Stimulated activated CD4-positive, alpha-beta T cell treated with anti-CD3 and anti-CD28 coated beads, TNF-alpha, amount 100 ng/mL, for 48 hours (primary cell): ENCODE results near the gene PGRMC2.
"Not testable (repeated sequence)": the region's sequence is repeated elsewhere in the genome, so short reads cannot be mapped to it uniquely, and the experiment has no call there.

Experiments used
- DNase-seq, 3 donors: peaks; one replicate each; pipeline ENCODE4 v3.0.0-alpha.2; 2020; ENCODE audit warnings: low read depth in 3 of 3

PGRMC2 gene

DNA sequence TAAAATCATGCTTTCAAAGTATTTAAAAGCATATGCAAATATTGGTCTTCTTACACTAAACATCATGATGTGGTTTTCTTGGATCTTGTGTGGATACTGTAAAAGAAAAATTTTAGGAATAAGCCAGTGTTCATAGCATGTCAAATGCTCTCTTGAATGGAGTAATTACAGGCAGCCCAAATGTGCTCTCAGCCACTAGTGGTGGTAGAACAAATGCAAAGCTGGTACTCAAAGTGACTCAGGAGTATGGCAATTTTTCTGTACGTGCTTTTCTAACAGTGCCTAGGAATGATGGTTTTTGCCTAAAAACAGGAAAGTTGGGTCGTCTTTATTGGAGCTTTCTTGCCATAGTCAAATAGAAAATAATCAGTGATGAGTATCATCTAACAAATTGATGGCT lies 19.9 kb downstream of the PGRMC2 start:
- no peak for DNase-seq

DNA sequence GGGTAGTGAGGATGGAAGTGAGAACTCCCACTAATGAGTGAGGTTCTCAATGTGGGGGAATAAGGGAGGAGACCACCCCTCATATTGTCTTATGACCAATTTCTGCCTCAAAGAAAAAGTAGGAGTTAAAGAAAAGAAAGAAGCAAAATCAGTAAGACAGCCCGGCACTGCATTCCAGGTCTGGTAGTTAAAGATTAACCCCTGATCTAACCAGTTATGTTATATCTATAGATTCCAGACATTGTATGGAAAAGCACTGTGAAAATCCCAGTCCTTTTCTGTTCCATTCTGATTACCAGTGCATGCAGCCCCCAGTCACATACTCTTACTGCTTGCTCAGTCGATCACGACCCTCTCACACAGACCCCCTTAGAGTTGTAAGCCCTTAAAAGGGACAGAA lies 20.4 kb downstream of the PGRMC2 start:
- not testable (repeated sequence) for DNase-seq

DNA sequence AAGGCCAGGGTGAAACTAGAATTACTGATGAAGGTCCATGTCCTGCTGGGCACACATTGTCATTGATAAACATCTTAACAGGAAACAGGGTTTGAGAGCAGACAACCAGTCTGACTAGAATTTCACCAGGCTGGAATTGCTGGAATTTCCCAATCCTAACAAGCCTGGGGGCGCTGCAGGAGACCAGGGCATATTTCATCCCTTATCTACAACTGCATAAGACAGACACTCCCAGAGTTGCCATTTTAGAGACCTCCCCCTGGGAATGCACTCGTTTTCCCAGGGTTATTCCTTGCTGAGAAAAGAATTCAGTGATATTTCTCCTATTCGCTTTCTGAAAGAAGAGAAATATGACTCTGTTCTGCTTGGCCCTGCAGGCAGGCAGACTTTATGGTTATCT lies 22.1 kb downstream of the PGRMC2 start:
- DNase-seq: not testable (repeated sequence)

DNA sequence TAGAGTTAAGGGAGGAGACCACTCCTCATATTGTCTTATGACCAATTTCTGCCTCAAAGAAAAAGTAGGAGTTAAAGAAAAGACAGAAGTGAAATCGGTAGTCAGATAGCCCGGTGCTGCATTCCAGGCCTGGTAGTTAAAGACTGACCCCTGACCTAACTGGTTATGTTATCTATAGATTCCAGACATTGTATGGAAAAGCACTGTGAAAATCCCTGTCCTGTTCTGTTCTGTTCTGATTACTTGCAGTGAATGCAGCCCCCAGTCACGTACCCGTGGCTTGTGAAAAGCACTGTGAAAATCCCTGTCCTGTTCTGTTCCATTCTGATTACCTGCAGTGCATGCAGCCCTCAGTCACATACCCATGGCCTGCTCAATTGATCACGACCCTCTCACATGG lies 27.7 kb downstream of the PGRMC2 start:
- DNase-seq: not testable (repeated sequence)

DNA sequence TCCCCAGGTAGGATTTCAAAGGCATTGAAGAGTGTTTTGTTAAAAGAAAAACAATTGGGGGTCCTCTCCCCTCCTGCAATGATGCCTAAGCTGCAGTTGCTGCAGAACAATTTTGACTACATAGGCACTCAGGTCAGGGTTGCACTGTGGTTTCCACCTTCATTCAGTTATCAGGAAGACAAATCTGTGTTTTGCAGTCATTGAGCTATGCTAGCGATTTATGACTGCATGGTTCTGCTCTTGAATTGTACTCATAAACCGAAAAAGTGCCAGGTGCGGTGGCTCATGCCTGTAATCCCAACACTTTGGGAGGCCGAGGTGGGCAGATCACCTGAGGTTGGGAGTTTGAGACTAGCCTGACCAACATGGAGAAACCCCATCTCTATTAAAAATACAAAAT lies 29.4 kb downstream of the PGRMC2 start:
- DNase-seq: not testable (repeated sequence)

DNA sequence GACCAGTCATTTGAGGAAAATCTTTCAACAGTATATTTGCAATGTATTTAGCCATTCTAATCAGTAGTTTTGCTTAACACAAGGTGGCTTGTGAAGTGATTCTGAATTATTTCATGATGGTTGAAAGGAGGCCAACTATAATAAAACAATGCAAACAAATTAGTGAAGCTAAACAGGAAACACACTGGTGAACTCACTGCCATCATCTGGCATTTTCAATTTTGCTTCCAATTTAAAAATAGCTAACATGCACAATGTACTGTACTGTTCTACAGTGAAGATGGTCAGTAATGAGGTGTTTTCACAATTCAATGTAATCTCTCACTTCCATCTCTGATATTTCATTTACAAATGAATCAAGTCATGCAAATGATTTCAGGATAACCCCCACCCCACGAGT lies 31.1 kb downstream of the PGRMC2 start:
- no peak for DNase-seq

DNA sequence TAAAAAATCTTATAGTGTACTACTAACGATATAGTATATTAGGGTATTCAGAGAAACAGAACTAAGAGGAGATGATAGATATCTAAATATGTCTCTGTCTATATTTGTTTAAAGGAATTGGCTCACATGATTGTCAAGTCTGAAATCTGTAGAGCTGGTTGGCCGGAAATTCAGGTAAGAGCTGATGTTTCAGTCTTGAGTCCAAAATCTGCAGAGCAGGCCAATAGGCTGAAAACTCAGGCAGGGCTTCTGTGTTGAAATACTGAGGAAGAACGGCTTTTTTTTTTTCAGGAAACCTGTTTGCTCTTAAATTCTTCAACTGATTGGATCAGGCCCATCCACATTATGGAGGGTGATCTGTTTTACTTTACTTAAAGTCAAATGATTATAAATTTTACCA lies 31.7 kb downstream of the PGRMC2 start:
- DNase-seq: no peak

DNA sequence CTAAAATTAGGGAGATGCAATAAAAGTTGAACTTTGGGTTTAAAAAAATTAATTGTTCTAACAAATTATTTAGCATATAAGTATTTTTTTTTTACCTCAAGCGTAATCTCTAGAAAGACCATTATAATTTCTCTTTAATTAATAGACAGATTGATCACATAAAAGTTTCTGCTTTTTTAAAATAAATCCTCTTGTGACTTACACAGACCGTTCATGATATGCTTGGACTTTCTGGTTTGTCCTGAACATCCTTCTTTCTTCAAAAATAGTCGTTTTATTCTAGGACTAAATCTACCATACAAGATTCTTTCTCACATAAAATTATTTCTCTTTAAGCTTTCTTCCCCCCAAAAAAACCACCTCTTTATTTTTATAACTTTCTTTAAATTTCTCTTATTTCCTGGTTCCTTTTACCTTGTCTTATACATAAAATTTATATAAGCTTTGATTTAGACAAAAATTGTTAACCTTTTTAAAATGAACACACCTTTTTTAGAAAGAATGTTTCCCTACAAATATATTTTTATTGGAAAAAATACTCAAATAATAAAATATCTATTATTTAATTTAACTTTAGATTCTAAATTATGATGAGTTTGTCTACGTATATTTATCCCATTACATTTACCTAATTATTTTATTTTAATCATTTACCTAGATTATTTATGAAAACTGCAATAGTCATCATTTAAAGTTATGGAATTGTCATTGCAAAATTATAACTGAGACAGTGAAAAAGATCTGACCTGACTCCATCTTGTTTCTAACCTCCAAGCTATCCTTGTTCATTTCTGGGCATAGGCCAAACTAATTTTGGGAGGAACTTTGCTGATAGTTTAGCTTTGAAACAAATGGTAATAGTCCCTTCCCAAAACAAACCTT lies 37.6 kb downstream of the PGRMC2 start:
- DNase-seq: no peak

DNA sequence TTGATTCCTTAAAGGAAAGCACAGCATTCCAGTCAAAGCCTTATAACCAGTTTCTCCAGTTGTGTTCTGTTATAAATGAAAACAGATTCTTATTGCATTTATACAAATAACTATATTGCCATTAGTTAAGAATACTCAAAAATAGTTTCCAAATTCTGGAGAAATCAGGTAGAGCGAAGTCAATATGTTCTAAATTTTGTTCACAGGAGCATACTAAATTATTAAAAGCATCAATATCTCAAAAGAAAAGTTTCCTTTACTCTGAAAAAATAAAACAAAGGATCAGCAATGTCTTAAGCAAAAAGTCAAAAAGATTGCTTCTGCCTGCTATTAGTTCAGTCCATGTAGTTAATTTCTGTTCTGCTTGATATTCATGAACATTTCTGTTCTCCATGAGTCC lies 39.7 kb downstream of the PGRMC2 start:
- no peak for DNase-seq

DNA sequence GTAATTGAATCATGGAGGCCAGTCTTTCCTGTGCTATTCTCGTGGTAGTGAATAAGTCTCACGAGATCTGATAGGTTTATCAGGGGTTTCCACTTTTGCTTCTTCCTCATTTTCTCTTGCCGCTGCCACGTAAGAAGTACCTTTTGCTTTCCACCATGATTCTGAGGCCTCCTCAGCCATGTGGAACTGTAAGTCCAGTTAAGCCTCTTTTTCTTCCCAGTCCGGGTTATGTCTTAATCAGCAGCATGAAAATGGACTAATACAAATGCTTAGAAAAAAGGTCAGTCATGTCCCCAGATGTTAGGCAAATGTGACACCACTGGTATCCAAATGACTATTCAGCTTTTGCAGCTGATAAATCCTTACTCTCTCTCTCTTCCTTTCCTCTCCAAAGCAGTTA lies 42.2 kb downstream of the PGRMC2 start:
- DNase-seq: not testable (repeated sequence)

DNA sequence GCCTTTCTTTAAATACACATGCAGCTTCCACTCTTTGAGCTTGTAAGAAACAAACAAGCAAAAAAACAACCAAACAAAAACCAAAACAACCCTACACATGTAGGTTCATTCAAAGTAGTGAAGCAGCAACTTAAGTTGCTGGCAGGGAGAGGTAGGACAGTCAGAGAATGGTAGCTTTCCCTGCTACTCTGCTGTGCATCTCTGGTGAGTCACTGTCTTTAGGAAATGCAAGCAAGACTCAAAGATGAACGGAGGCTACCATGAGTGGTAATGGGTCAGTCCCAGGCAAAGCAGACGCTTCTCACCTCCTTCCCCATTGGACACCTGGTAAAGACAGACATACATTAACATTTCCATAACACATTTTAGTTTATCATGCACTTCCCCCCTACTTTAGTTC lies 43.2 kb downstream of the PGRMC2 start:
- no peak for DNase-seq

DNA sequence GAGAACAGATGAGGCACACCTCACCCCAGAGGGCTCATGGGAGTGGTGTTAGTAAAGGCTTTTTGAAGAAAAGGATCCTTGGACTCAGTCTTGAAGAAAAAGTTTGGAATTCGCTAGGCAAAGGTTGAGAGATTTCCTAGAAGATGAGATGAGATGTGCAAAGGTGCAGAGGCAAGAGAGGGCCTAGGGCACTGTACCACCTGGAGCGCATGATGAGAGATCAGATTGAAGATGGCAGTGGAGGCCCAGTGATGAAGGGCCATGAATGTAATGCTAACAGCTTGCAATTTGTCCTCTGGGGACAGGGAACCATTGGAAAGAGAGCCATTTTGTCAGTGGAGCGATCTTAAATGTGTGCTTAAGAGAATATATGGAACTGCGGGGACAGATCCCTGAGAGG lies 45.0 kb downstream of the PGRMC2 start:
- DNase-seq: no peak

DNA sequence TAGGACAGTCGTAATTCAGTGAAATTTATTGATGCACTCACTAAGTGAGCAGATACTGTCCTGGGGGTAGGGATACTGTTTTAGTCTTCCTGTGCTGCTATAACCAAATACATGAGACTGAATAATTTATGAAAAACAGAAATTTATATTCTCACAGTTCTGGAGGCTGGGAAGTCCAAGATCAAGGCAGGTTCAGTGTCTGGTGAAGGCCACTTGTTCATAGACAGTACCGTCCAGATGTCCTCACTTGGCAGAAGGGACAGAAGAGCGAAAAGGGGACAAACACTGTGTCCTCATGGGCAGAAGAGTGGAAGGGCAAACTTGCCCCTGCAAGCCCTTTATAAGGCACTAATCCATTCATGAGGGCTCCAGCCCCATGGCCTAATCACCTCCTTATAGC lies 45.6 kb downstream of the PGRMC2 start:
- no peak for DNase-seq

DNA sequence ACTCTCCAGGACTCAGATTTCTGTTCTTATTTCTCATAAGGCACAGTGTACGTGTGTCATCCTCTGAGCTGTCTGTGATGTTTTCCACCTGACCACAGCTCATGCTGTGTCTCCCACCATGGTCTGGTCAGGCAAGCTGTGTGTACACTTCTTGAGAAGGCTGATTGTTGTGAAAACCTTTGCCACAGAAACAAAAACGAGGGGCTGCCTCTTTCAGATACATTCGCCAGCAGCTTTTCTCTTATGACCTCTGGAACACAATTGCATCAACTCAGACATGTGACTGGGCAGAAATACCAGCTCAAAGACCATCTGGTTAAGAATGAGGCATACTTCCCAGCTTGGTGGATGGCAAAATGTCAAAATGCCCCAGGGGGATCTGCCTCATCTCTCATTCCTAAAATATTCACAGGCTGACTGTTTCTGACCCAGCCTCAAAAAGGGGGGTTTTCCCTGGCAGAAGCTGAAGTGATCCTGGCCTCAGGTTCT lies 46.1 kb downstream of the PGRMC2 start:
- DNase-seq: no peak

DNA sequence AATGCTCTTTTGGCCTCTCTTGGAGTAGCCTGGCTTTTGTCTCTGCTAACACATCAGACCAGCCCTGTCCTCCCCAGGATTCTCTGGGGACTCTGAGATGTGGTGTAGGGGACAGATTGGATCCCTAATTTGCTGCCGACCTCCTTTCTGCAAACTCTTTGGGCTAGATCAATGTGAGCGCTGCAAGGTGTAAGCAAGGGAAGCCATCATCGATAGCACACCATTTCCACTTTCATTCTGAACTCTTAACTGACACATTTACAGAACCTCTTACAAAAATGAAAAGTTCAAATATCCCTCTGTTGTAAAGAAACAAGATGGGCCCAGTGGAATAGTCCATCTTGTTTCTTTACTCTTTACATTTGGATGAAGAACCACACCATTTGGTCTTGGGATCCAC lies 46.6 kb downstream of the PGRMC2 start:
- DNase-seq: no peak

DNA sequence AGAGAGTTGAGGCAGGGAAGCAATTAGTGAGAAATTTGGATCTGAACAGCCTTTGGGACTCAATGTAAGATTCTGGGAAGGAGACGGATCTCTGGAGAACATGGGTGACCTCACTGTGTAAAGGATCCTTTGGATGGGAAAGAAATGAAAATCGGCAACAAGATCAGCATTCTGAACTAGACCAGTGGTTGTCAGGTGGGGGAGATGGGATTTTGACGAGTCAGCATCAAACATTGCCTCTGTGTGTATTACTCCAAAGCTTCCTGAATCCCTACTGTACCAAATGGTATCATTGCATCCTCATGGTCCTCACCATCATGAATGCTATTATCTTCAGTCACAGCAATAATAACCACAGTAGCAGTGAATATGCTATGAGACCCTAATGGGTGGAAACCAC lies 52.8 kb downstream of the PGRMC2 start:
- DNase-seq: no peak

DNA sequence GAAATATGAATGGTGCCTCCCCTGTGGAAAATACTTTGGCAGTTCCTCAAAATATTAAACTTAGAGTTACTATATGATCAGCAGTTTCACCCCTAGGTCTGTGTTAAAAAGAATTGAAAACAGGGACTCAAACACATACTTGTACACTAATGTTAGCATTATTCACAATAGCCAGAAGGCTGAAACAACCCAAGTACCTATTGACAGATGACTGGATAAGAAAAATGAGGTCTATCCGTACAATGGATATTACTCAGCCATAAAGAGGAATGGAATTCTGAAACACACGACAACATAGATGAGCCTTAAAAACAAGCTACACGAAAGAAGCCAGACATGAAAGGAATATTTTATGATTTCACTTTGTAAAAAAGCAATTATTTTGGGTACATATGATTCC lies 54.9 kb downstream of the PGRMC2 start:
- no peak for DNase-seq

DNA sequence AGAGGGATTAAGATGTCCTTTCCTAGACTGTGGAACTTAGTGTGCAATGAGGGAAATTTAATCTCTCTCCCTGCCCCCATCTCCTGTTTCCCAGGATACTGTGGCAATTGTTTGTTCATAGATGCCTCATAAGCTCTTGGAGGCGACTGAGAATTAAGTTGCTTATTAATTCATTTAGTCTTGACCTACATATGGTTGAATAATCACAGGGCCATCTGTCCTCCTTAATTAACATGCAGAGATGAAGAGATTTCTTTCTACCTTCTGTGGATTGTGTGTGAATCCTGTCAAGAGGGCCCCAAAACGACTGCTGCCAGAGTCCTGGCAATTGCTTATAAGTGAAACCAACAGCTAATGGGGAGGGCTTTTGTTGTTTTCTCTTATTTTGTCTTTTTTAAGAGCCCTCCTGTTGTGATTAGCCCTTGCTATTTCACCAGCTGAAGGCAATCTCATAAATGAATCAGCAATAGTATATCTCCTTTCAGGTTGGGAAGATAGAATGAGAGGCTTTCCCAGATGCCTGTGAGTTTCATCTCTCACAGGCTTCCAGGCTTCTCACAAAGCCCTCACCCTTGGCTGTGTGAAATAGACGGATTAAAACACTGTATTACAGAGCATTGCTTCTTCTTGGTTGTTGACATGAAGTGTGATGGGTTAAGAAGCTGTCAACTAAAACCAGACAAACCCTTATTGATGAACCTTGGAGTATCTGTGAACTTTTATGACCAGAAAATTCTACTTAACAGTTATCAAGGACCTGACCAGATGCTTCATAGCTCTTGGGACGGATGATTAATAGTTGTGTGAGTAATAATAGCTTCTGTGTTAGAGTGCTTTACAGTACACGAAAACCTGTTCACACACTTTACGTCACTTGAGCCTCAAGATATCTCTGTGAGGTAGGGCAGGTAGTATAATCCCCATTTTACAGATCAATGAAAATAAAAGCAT lies 58.5 kb downstream of the PGRMC2 start:
- DNase-seq: no peak

DNA sequence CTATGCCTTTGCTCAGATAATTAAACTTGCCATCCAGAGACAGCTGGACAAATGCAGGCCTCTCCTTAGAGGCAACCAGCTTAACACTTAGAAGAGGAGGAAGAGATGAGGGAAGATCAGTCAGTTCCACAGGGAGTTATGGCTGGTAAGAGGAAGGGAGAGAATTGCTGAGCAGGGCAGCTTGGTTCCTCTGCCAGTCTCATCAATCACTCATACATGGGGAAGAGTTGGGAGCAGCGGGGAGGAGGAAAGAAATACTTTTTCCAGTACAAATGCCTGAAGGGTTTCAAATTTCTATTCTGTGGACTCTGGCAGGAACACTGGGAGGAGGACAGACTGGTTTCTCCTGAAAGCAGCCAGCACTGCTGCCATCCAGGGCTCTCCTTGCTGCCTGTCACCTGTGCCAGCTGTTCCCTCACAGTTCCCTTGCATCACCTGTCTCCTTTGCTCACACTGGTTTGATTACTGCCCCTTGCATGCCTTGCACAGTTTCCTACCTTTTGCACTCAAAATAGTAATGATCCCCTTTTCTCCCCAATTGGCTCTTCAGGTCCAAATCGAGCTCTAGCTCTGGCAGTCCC lies 59.5 kb downstream of the PGRMC2 start:
- DNase-seq: no peak

DNA sequence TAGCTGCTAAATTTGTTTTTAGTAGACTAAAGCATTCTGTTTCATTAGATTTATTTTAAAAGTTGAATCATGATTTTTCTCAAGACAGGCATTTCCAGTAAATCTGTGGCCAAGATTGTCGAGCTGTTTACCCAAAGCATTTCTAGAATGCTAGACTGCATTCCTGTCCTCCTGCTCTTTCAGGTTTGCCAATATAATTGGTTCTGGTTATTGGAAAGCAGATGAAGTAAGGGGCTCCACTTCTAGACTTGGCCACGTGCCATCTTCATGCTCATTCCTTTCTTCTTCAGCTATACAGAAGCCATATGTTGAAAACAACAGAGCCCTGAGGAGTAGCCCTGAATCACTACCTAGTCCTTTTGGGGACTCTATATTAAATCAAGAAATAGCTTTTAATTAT lies 62.5 kb downstream of the PGRMC2 start:
- DNase-seq: no peak

DNA sequence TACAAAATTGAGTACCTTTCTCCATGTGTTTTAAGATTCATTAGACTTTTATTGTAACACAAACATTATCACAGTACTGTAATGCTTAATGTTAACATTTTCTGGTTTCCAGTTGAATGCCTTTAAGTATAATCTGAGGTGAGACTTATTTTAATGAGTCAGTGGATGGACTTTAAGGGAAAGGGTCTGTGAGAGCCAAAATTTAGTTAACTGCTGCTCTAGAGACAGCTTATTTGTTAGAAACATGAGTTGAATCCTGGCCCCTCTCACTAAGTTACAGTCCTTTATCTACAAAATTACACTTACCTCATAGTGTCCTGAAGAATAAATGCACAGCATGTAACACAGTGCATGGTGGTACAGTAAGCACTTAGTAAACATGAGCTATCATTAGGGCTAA lies 66.0 kb downstream of the PGRMC2 start:
- no peak for DNase-seq
